Stimulated activated CD4-positive, alpha-beta T cell treated with anti-CD3 and anti-CD28 coated beads, Interleukin-1b, Interleukin-23, amount 100 ng/mL, for 48 hours (primary cell): ENCODE measurements around the gene FLT1.

ENCODE experiments used
- DNase-seq: peaks from one replicate; pipeline ENCODE4 v3.0.0-alpha.2; 2020

The FLT1 gene

GRCh38 chr13:28380319-28380718 is 114.6 kb downstream of the FLT1 start:
- no peak for DNase-seq

- no peak for DNase-seq
These were observed 115.4 kb downstream of the FLT1 start for GRCh38 chr13:28379371-28380083.

DNA sequence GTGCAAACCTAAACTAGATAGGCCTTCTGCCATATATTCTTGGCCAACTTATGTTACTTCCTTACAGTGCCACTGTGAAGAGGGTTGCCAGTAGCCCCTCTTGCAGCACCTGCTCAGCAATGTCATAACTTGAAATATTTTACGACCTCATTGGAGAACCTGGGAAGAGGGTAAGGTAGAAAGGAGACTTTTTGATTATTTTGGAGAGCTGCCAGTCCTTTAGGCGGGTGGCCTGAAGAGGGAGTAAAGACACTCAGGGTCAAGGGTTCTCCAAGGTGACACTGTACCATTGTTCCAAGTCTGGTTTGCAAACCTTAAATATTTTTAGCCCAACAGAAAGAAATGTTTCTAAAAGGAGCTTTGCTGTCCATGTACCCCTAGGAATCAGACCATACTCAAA is 118.3 kb downstream of the FLT1 start:
- DNase-seq, result no peak

DNA sequence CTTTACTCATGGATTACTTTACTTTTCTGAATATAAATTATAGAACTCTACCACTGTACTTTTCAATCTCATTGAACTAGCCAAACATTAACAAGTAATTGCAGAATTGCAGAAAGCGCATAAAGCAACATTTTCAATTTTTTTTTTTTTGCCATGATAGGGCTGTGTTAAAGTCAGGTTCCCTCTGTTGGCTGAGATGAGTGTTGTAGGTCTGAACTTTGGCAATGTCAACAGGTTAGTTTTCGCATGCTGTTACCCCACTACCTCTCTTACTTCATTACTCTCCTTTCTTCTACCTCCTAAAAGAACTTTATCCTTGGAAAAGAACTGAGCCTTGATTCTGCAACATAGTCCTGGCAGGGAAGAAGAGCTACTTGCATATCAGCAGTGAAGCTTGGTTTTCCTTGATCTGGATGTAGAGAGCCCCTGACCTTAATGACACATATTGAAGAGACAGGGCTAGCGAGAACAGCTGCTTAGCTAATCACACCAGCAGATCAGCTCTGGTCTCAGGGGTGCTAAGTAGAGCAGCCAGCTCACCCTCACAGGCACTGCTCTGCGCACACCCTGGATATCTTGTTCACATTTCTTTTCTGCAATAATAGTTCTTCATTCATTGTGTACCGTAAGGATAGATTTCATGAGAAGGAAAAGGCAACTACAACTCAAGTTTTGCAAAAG is 119.5 kb downstream of the FLT1 start:
- DNase-seq, result no peak

GRCh38 chr13:28373810-28374209 is 121.1 kb downstream of the FLT1 start:
- no peak for DNase-seq

DNA sequence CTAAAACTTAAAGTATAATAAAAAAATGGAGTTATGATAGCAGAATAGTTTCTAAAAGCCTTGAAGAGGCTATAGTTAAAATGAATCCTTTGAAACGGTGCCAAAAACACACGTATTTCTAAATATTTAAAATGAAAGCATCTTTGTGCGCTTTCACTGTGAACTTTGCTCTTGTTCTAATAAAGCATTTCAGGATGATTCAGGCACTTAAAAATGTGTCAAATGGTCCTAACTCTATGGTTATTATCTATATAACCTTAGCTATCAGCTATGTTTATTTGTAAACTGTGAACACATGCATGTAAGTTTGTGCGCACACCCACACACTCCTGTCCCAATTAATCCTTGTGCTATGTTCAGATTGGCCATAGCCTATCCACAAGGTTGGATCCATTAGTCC is 124.5 kb downstream of the FLT1 start:
- no peak for DNase-seq

DNA sequence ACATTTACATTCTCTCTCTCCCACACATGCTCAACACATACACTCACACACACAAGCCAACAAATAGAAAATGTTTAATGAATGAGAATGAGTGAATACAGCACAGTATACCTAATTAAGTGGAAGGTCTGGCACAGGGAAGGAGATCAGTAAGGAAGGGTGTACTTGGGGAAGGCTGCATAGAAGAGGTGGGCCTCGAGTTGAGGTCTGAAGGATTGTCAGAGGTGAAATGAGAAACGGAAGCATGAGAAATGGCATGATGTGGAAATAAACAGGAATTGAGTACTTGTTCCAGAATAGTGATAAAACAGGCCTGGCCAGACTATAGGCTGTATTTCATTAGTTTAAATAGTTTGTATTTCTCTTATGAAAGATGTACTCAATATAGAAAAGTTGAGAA is 136.2 kb downstream of the FLT1 start:
- DNase-seq, result no peak

DNA sequence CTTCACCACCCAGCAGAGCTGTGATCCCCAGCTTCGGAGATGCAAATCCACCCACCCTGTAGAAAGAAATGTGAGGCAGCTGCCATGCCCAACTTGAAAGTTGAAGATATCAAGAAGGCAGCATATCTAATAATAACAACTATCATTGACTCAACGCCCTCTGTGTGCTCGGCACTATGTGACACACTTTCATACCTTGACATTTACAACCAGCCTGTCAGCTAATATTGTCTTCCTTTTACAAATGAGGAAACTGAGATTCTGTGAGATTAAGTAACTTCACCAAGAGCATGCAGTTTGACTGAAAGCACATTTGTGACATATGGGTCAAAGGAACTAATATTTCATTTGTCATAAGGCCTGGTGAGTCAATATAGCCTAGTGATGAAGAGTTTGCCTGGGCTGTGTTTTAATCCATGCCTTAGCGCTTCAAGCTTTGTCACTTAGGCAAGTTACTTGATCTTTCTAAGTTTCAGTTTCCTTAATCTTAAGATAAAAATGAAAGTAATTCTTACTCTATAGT is 137.0 kb downstream of the FLT1 start:
- peak; percentile 3 for DNase-seq

- no peak for DNase-seq
These were observed 137.6 kb downstream of the FLT1 start for GRCh38 chr13:28357247-28357825.

DNA sequence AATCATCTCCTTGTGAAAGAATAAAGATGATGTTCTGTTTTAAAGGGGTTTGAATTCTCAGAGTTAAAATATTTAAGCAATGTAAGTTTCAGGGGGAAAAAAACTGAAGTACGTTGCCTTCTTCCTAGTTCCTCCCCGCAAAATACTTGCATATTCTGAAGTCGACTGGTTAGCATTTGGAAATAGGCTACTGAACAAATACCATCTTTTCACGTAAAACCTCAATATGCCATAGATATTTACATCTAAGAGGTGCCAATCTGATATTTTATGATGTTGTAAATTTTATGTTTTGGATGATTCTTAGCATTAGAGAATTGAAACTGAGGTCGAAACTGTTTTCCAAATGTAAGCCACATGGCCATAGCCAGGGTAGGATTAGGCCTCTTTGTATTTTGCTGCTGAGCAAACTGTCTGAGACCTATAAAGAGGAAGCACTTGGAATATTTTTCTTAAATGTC is 138.3 kb downstream of the FLT1 start:
- no peak for DNase-seq

DNA sequence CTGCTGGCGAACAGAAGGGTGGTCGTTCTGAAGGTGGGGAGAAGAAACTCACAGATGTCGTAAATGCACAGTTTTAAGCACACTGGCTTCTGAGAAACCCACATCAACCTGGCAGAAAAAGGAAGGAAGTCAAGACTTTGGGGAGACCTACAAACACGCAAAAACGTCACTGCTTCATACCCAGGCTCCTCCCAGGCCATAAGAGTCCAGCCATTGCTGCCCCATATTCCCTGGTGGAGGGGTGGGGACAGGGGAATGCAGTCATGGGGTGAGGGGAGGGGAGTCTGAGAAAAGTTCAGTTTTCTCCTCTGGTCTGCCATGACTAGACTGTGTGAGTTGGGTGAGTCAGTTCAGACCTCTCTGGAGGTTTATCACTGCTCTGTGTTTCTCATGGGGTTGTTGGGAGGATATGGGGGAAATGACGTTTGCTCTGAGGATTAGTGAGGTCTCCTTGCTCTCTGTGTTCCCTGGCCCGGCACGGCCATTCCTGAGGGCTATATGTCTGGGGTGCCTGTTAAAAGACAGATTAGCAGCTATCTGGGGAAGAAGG is 139.0 kb downstream of the FLT1 start:
- DNase-seq, result no peak

- DNase-seq, result no peak
These were observed 139.7 kb downstream of the FLT1 start for GRCh38 chr13:28355046-28355821.

- DNase-seq, result no peak
These were observed 141.2 kb downstream of the FLT1 start for GRCh38 chr13:28353679-28354078.

GRCh38 chr13:28349907-28350654 is 144.8 kb downstream of the FLT1 start:
- DNase-seq, result no peak

DNA sequence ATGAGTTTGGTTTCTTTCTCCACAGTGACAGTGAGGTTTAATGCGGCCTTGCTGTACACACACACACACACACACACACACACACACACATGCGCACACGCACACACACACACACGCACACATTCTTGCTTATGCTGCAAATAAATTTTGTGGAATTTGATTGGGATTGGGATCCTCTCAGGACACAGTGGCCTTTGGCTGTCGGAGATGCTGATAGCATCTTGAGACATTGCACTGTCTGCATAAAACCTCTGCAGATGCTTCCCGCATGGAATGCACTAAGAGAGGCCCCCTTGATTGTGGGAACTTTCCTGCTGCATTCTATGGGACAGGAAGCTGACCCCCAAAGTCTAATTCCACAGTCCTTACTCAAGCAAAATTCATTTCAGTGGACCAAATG is 145.6 kb downstream of the FLT1 start:
- DNase-seq, result no peak

DNA sequence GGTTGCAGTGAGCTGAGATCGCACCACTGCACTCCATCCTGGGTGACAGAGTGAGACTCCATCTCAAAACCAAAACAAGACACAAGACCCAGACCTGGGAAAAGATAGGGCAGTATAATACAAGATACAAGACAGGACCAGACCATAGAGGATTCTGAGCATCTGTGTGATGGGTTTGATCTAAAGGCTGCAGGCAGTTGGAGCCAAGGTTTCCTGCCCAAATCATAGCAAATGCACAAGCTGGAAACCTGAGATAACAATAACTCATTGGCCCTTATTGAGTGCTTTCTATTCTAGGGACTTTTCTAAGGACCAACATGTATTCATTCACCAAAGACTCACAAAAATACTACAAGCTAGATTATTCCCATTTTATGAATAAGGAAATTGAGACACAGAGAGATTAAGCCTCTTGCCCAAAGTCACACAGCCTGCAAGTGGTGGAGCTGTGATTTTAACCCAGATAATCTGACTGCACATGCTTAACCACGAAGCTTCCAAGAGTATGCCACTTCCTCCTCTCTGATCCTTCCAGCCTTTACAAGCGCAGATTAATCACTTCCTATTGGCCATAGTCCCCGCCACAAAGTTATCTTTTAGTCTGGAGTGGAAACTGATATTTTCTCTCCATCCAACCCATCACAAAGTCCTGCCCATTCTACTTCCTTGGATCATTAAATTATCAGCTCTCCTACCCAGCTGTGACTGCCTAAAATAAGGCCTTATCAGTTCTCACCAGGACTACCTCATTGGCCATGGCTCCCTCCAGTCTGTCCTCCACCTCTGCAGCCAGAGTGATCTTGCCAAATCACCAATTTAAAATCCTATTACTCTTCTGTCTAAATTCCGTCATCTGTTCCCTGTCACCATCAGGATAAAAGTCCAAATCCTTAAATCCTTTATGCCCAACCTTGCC is 147.2 kb downstream of the FLT1 start:
- no peak for DNase-seq

DNA sequence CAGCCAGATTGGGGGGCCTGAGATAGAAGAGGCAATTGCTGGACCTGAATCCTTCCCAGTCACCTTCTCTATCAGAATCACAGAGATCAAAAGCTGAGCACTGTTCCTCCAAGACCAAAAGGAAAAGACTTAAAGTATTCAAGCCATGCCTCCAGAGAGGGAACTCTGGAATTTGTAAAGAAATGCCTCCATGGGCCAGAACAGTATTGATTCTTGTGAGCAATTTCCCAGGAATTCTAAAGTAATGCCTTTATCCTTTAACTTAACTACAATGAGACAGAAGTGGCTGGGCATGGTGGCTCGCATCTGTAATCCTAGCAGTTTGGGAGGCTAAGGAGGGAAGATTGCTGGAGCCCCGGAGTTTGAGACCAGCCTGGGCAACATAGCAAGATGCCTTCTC is 148.8 kb downstream of the FLT1 start:
- DNase-seq, result no peak

GRCh38 chr13:28344163-28344562 is 150.8 kb downstream of the FLT1 start:
- DNase-seq, result no peak

DNA sequence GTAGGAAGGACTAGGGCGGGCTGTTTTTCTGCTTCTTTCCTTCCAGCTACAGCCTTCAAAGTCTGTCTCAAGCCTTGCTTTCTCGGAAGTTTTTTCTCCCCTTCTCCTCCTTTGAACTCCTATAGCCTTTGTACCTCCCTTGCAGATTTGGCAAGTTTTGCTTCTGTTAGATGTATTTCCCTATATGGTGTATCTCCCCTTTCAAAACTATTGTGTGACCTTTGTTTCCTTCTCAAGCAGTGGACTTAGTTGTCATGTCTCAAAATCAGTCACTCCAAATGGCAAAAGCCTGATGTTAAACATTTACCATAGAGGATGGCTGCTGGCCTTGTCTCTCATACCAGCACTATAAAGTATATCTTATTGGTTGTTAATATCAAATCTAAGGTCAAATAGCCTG is 152.7 kb downstream of the FLT1 start:
- no peak for DNase-seq

DNA sequence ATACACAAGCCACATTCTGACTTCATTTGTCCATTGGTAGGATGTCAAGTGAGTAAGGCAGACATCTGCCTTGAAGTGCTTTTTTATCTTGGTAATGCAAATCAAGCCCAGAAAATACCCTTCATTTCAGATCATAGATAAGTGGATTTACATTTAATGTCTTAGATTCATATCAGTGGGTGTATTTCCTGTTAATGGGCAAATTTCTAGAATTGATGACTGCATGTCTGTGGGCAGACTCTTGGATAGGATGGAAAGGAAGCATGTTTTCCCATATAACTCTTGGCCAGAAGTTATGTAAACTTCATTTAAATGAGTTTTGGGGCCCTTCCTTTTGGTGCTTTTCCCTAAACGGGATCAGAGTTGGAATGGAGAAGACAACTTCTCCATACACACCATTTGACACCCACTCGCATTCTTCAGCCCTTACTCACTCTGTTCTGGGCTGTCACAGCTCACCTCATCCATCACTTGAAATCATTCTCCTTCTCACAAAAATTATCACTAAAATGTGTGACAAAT is 154.6 kb downstream of the FLT1 start:
- no peak for DNase-seq

GRCh38 chr13:28339419-28339818 is 155.5 kb downstream of the FLT1 start:
- no peak for DNase-seq
